Renal pelvis (tissue), 4 donors: Measurements from ENCODE around the gene GALNT18. TPM values are rescaled to one million over a fixed set of nuclear protein-coding genes. Genes with fewer than 3 reads are reported as not detected.

ENCODE experiments used
- DNase-seq: peaks from one replicate; pipeline ENCODE4 v3.0.0-alpha.2; 2013
- polyA plus RNA-seq, 3 donors: library from polyadenylated mRNA; unstranded; fragments of 120-200 nt; gene quantifications; one replicate each; pipeline ENCODE4 v1.2.1, GENCODE V29; 2013; ENCODE audit not compliant: insufficient read length in 3 of 3

The GALNT18 gene
- polyA plus RNA-seq, 3 donors, result 25.4 to 28.1 (median 26.4) TPM

GRCh38 chr11:11502263-11502861, 119.4 kb downstream of the GALNT18 start:
- DNase-seq, result no peak

GRCh38 chr11:11501546-11502262, 120.1 kb downstream of the GALNT18 start:
- no peak for DNase-seq

DNA sequence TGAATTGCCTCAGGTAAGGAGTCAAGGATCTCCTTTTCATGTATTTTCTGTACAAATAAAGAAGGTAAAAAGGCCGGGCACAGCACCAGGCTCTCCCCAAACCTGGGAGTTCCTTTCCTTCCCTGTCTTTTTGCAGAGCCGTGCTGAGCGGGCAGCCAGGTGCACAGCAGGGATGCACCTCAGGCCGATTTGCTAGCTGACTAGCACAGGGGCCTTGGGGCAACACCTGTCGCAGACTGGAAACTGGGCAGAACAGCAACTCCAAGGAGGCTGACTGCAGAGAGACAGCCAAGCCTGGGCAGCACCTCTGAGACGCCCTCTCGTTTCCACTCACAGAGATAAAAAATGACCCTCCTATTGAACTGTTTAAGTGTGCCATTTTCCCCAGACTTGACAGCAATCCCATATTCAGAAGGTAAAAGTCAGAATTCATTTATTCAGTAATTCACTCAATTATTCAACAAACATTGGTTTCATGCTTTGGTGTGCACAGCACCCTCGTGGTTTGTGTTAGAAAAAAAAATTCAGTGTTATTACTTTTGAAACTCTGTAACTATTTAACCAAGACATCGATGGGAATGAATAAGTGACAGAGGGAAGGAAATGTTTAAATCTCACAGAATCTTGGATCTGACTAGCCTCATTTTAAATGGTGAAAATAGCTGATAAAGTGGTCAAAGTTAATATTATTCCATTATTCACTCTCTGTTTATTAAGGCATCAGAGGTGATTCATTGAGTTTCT, 120.9 kb downstream of the GALNT18 start:
- DNase-seq, result no peak

- no peak for DNase-seq
These were observed 122.5 kb downstream of the GALNT18 start for GRCh38 chr11:11499300-11499699.

DNA sequence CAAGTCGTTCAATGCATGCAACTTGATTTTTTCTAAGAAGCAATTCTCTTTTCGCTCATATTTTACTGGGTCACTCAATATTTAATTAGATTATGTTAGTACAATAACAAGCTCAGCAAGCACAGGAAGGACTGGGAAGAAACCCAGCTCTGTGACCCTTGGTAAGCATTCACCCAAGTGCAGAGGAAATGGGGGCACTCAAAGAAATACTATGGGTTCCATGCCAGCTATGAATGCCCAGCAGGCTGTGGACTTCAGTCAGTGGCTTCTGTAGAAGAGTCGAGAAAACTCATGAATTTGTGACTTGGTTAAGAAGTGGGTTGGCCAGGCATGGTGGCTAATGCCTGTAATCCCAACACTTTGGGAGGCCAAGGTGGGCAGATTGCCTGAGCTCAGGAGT, 123.6 kb downstream of the GALNT18 start:
- DNase-seq, result no peak

- DNase-seq, result no peak
These were observed 124.9 kb downstream of the GALNT18 start for GRCh38 chr11:11496879-11497278.

GRCh38 chr11:11494348-11494747, 127.5 kb downstream of the GALNT18 start:
- DNase-seq, result no peak

DNA sequence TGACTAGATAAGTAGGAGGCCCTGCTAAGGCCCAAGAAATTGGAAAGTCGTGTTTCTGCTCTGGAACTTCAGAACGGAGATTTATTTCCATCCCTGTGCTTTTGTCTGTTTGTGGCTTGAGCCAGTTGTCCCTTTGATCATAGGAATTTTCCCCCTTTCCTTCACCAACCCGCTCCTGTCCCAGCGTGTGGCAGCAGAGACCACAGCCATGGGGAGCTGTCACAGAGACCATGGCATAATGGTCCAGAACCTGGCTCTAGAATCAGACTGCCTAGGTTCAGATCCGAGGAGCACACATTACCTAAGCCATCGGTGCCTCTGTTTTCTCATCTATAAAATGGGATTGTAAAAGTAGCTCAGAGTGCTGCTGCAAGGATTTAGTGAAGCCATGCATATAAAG, 128.1 kb downstream of the GALNT18 start:
- DNase-seq, result no peak

GRCh38 chr11:11491589-11491988, 130.2 kb downstream of the GALNT18 start:
- no peak for DNase-seq

- no peak for DNase-seq
These were observed 130.8 kb downstream of the GALNT18 start for GRCh38 chr11:11491014-11491413.

- DNase-seq, result no peak
These were observed 135.4 kb downstream of the GALNT18 start for GRCh38 chr11:11486423-11486822.

DNA sequence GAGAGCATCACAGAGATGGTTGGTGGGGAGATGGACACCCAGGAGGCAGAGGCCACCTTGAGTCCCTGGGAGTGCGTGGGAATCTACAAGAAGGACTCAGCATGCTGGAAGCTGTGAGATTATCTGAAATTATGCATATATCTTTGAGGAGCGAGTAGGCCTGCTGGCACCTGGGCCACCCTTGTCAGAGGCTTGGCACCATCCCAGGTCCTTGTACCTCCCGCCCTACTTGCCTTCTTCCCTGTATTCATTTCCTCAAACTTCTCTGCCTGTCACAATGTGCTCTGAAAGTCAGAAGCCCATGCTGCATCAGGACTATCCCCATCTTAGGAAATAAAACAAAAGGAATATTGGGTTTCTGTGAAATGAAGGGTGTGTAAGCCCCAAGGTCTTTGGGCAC, 135.8 kb downstream of the GALNT18 start:
- DNase-seq, result no peak

- peak; percentile 35 for DNase-seq
These were observed 138.2 kb downstream of the GALNT18 start for GRCh38 chr11:11483627-11484026.

- DNase-seq, result no peak
These were observed 139.1 kb downstream of the GALNT18 start for GRCh38 chr11:11482730-11483129.

DNA sequence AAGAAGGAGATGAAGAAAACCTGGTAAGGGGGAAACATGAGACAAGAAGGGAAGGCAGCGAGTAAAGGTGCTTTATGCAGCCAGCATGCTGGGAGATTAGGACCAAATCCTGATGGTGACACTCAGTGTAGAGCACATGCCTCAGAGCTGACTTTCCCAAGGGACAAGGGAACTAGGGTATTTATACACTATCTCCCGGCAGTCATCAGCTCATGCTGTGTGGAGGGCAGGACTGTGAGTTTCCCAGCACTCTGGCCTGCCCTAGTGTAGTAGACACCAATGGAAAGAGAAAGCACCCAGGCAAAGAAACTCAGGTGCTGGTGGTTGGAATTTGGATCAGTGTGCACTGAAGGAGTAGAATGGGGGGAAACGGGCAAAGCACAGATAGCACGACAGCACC, 140.4 kb downstream of the GALNT18 start:
- DNase-seq, result no peak

DNA sequence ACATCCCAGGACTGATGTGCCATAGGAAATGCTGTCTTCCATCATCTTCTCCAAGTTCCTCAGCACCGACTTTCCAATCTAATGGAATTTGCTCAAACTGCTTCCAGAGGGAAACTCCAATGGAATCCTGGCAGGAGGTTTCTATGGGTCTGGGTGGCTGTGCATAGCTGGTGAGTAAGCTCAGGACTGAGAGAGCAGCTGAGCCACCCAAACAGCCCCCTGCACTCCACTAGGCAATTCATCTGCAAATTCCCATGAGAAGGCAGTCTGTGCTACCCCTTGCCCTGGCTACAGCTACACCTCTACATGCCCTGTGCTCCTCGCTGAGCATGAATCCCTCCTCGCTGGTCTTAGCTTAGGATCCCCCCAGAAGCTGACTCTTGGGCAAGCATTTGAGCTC, 140.8 kb downstream of the GALNT18 start:
- no peak for DNase-seq

DNA sequence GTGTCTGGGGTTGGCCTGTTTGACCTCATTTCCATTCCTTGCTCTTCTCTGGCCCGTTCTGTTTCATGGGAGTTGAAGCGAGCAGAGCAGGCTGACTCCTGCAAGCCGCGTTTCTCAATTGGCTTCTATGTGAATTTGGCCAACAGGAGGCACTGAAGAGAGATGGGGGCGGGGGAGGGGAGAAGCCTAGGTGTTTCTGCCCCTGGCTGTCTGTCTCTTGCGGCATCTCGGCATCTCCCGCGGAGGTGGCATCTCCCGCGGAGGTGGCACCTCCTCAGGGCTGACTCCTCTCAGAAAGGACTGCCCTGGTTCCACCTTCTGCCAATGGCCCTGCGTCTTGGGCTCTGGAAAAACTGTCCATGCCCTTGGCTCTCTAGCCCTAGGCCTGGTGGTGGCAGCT, 143.1 kb downstream of the GALNT18 start:
- DNase-seq, result no peak

DNA sequence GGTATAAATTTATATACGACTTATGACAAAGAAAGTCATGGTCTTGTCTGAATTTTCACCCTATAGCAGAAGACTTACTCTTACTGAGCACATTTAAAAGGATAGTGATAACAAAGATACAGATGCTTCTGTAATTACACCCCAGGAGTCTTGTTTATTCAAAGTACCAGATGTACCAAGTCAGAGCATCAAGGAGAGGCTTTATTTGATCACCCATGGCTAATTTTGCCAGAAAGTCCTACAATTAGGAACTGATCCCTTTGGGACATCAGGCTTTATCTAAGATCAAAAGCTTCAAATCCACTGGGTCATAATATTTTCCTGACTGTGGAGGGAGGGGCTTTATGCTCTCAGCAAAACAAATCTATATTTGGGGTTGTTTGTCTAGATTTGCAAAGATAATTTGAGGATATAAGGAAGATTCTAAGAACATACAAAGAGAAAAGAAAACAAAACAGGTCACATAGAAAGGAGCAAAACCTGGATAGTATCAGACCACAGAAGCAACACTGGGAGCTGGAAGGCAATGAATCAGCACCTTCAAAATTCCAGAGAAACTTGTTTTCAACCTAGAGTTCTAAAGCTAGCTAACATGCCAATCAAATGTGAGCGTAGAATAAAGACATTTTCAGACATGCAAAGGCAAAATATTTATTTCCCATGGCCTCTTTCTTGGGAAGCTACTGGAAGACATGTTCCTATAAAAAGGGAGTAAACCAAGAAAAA, 143.9 kb downstream of the GALNT18 start:
- DNase-seq, result no peak

DNA sequence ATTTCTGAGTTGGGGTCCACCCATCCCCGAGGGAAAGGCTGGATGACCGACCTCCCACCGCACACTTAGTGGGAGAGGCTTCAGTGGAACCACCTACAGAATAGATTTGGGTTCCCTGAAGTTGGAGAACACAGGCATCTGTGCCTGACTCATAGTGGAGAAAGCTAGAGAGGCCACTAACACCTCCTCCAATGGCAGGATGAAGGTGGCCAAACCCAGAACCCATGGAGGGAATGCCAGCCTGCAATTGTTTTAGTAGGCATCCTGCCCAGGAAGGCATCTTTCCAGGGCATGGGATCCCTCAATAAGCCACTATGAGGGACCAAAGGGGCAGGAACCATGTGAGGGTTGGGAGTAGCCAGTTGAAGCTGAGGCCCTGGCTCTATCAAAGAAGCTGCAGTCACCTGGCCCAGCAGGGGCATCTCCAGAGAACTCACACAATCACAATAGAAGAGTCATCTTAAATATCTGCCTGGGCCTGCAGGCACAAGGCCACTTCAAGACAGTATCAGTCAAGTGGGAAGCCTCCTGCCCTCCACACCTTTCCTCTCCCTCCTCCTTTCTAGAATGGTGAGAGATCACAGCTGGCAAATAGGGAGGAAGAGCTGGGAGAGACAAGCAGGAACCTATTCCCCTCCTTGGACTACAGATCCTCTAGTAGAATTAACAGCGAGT, 144.7 kb downstream of the GALNT18 start:
- no peak for DNase-seq

DNA sequence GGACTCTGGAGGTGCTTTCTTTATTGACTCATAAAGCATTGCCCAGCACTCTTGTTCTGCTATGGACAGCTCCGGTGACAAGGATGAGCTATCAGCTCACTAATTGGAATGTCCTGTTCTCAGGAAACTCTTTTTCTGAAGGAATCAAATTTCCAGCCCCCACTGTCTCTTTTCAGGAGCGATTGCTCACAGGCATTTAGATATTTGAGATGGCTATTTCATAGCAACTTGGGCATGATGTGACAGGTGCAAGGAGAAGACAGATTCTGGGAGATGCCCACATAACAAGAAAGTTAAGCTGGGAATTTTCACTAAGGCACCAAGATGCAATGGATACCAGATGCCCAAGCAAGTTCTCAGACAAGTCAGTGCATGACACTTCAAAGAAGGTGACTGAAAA, 145.3 kb downstream of the GALNT18 start:
- DNase-seq, result peak; percentile 78

GRCh38 chr11:11472106-11472505, 149.7 kb downstream of the GALNT18 start:
- no peak for DNase-seq

- DNase-seq, result no peak
These were observed 150.6 kb downstream of the GALNT18 start for GRCh38 chr11:11471201-11471600.
